A673 (cell line): ENCODE data around the gene ASB18.

Experiments used
- CTCF ChIP-seq: fragments of 300-800, 200-600 bp; sonication (generic); conservative IDR thresholded peaks from 2 replicates; pipeline ENCODE4 v1.5.1; 2017; ENCODE audit warnings: low read depth, mild to moderate bottlenecking, antibody characterized with exemption, low read length, moderate library complexity, mixed read lengths
- EZH2 ChIP-seq: fragments of 200-600 bp; sonication (generic); IDR thresholded peaks from 2 replicates; pipeline ENCODE4 v1.6.1; 2017; ENCODE audit warnings: borderline replicate concordance, low read depth, mild to moderate bottlenecking, mixed read lengths, antibody characterized with exemption, low read length; ENCODE audit not compliant: poor library complexity, severe bottlenecking

GRCh38 chr2:236217926-236218325 is 46.3 kb downstream of the ASB18 start:
- TF ChIP-seq CTCF, result no peak
- TF ChIP-seq EZH2, result no peak
